Ishikawa (cell line): ENCODE data around the gene RRAGB.

Experiments
- CEBPB ChIP-seq: IDR thresholded peaks from 2 replicates; pipeline ENCODE4 v1.6.1; 2012
- CREB1 ChIP-seq: IDR thresholded peaks from 2 replicates; pipeline ENCODE4 v1.6.1; 2012; ENCODE audit warnings: low read depth
- EGR1 ChIP-seq: IDR thresholded peaks from 2 replicates; pipeline ENCODE4 v1.6.1; 2012
- EP300 ChIP-seq: IDR thresholded peaks from 2 replicates; pipeline ENCODE4 v1.6.1; 2012; ENCODE audit warnings: borderline replicate concordance
- FOXM1 ChIP-seq: IDR thresholded peaks from 2 replicates; pipeline ENCODE4 v1.6.1; 2012; ENCODE audit warnings: low read depth, borderline replicate concordance
- NFIC ChIP-seq: IDR thresholded peaks from 2 replicates; pipeline ENCODE4 v1.6.1; 2012
- RAD21 ChIP-seq: IDR thresholded peaks from 2 replicates; pipeline ENCODE4 v1.6.1; 2012; ENCODE audit warnings: low read depth
- TAF1 ChIP-seq: IDR thresholded peaks from 2 replicates; pipeline ENCODE4 v1.6.1; 2012; ENCODE audit warnings: low read depth, mild to moderate bottlenecking
- TCF12 ChIP-seq: IDR thresholded peaks from 2 replicates; pipeline ENCODE4 v1.6.1; 2012; ENCODE audit warnings: low read depth
- TEAD4 ChIP-seq: IDR thresholded peaks from 2 replicates; pipeline ENCODE4 v1.6.1; 2012
- USF1 ChIP-seq: IDR thresholded peaks from 2 replicates; pipeline ENCODE4 v1.6.1; 2012
- YY1 ChIP-seq: IDR thresholded peaks from 2 replicates; pipeline ENCODE4 v1.6.1; 2012; ENCODE audit warnings: low read depth
- ZBTB7A ChIP-seq: IDR thresholded peaks from 2 replicates; pipeline ENCODE4 v1.6.1; 2012; ENCODE audit warnings: low read depth
- TF ChIP-seq, protein P1 (sequence below): IDR thresholded peaks from 2 replicates; pipeline ENCODE4 v1.6.1; 2012; ENCODE audit warnings: low read depth, mild to moderate bottlenecking
- TF ChIP-seq, protein P2 (sequence below): IDR thresholded peaks from 2 replicates; pipeline ENCODE4 v1.6.1; 2012

RRAGB gene

GRCh38 chrX:55759478-55759877 lies 41.9 kb downstream of the RRAGB start:
- TF ChIP-seq EGR1, result no peak
- TF ChIP-seq ZBTB7A, result no peak
- TF ChIP-seq TCF12, result no peak
- no peak for TF ChIP-seq USF1
- no peak for TF ChIP-seq TAF1
- TF ChIP-seq FOXM1, result no peak
- TF ChIP-seq, protein P1, sequence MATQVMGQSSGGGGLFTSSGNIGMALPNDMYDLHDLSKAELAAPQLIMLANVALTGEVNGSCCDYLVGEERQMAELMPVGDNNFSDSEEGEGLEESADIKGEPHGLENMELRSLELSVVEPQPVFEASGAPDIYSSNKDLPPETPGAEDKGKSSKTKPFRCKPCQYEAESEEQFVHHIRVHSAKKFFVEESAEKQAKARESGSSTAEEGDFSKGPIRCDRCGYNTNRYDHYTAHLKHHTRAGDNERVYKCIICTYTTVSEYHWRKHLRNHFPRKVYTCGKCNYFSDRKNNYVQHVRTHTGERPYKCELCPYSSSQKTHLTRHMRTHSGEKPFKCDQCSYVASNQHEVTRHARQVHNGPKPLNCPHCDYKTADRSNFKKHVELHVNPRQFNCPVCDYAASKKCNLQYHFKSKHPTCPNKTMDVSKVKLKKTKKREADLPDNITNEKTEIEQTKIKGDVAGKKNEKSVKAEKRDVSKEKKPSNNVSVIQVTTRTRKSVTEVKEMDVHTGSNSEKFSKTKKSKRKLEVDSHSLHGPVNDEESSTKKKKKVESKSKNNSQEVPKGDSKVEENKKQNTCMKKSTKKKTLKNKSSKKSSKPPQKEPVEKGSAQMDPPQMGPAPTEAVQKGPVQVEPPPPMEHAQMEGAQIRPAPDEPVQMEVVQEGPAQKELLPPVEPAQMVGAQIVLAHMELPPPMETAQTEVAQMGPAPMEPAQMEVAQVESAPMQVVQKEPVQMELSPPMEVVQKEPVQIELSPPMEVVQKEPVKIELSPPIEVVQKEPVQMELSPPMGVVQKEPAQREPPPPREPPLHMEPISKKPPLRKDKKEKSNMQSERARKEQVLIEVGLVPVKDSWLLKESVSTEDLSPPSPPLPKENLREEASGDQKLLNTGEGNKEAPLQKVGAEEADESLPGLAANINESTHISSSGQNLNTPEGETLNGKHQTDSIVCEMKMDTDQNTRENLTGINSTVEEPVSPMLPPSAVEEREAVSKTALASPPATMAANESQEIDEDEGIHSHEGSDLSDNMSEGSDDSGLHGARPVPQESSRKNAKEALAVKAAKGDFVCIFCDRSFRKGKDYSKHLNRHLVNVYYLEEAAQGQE, result no peak
- no peak for TF ChIP-seq YY1
- TF ChIP-seq CREB1, result no peak

GRCh38 chrX:55767100-55767499 lies 49.6 kb downstream of the RRAGB start:
- no peak for TF ChIP-seq TEAD4
- TF ChIP-seq, protein P1, result no peak
- no peak for TF ChIP-seq CREB1
- TF ChIP-seq RAD21, result no peak
- TF ChIP-seq, protein P2, sequence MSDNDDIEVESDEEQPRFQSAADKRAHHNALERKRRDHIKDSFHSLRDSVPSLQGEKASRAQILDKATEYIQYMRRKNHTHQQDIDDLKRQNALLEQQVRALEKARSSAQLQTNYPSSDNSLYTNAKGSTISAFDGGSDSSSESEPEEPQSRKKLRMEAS, result no peak
- no peak for TF ChIP-seq USF1

- no peak for TF ChIP-seq EGR1
- TF ChIP-seq USF1, result no peak
- no peak for TF ChIP-seq YY1
- no peak for TF ChIP-seq CREB1
- no peak for TF ChIP-seq FOXM1
- no peak for TF ChIP-seq TAF1
- no peak for TF ChIP-seq ZBTB7A
- no peak for TF ChIP-seq TCF12
- TF ChIP-seq CEBPB, result no peak
- TF ChIP-seq, protein P2, result no peak
- TF ChIP-seq EP300, result no peak
- TF ChIP-seq RAD21, result no peak
- TF ChIP-seq, protein P1, result no peak
- TF ChIP-seq NFIC, result no peak
- TF ChIP-seq TEAD4, result no peak
These were observed 60.0 kb downstream of the RRAGB start for GRCh38 chrX:55777596-55777995.

DNA sequence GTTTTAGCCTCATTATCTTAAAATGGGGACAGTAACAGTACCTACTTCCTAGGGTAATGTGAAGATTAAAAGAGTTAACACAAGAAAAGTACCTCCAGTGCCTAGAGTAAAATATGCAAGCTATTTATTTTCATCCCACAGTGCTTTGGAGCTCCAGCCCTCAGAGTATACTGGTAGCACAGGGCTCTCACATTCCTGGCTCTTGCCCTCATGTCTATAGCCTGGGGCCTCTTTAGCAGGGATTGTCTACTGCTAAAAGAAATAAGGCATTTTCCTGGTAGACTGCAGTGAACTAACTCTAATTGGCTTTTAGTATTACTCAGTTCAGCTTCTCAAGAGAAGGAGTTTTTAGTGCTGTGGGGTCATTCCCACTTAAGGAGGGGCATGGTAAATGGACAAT lies 60.8 kb downstream of the RRAGB start:
- TF ChIP-seq, protein P1, result no peak
- TF ChIP-seq FOXM1 (no peak), NFIC (no peak), RAD21 (no peak), TCF12 (no peak)
